Activated naive CD4-positive, alpha-beta T cell treated with anti-CD3 and anti-CD28 coated beads, Interleukin-2, amount 50 U/mL, for 24 hours (primary cell): ENCODE measurements around the gene SNRNP200.

ENCODE experiments used
- H3K27ac Mint-ChIP-seq: one replicate; pipeline ENCODE4 v1.8.0; 2021; ENCODE audit warnings: mild to moderate bottlenecking, mixed read lengths
- H3K27me3 Mint-ChIP-seq: one replicate; pipeline ENCODE4 v1.8.0; 2021; ENCODE audit warnings: mixed read lengths
- H3K36me3 Mint-ChIP-seq: one replicate; pipeline ENCODE4 v1.8.0; 2021; ENCODE audit warnings: mixed read lengths
- H3K4me1 Mint-ChIP-seq: one replicate; pipeline ENCODE4 v1.8.0; 2021; ENCODE audit warnings: mixed read lengths
- H3K4me3 Mint-ChIP-seq: one replicate; pipeline ENCODE4 v1.8.0; 2021; ENCODE audit warnings: mild to moderate bottlenecking, mixed read lengths
- H3K9me3 Mint-ChIP-seq: one replicate; pipeline ENCODE4 v1.8.0; 2021; ENCODE audit warnings: mixed read lengths

Gene SNRNP200

GRCh38 chr2:96329874-96330273, 24.5 kb upstream of the SNRNP200 start:
- Mint-ChIP-seq H3K27ac (no peak overlapping the region), H3K27me3 (no peaks in the 10 kb centered on the region), H3K4me3 (no peak overlapping the region), H3K9me3 (no peaks in the 10 kb centered on the region), H3K4me1 (peaks cover 30% of the 10 kb centered on the region), H3K36me3 (peaks cover 1% of the 10 kb centered on the region)

- Mint-ChIP-seq H3K4me3 (no peak overlapping the region), H3K27ac (no peak overlapping the region), H3K4me1 (peaks cover 30% of the 10 kb centered on the region), H3K27me3 (no peaks in the 10 kb centered on the region), H3K36me3 (peaks cover 1% of the 10 kb centered on the region), H3K9me3 (no peaks in the 10 kb centered on the region)
Measured at GRCh38 chr2:96329456-96329855, 24.1 kb upstream of the SNRNP200 start.

GRCh38 chr2:96326990-96327820, 21.9 kb upstream of the SNRNP200 start:
- no peaks in the 10 kb centered on the region for H3K27me3 Mint-ChIP-seq
- peaks cover 26% of the 10 kb centered on the region for H3K4me1 Mint-ChIP-seq
- H3K27ac Mint-ChIP-seq = no peak overlapping the region
- no peak overlapping the region for H3K4me3 Mint-ChIP-seq
- H3K36me3 Mint-ChIP-seq = peaks cover 1% of the 10 kb centered on the region
- H3K9me3 Mint-ChIP-seq = no peaks in the 10 kb centered on the region

GRCh38 chr2:96326564-96326963, 21.2 kb upstream of the SNRNP200 start:
- H3K4me1 Mint-ChIP-seq = peaks cover 30% of the 10 kb centered on the region
- peaks cover 1% of the 10 kb centered on the region for H3K36me3 Mint-ChIP-seq
- H3K27me3 Mint-ChIP-seq = no peaks in the 10 kb centered on the region
- no peaks in the 10 kb centered on the region for H3K9me3 Mint-ChIP-seq
- peak overlapping the region; percentile 96 for H3K4me3 Mint-ChIP-seq
- no peak overlapping the region for H3K27ac Mint-ChIP-seq

GRCh38 chr2:96325884-96326255, 20.5 kb upstream of the SNRNP200 start:
- H3K4me1 Mint-ChIP-seq = peaks cover 34% of the 10 kb centered on the region
- H3K27ac Mint-ChIP-seq = peak overlapping the region; percentile 76
- H3K9me3 Mint-ChIP-seq = no peaks in the 10 kb centered on the region

GRCh38 chr2:96325041-96325883, 19.9 kb upstream of the SNRNP200 start, which contains the start of gene ITPRIPL1:
ITPRIPL1 (plus strand) TSS chr2:96325317; CDS start chr2:96325840, 523 bp downstream.
- H3K36me3 Mint-ChIP-seq = peaks cover 1% of the 10 kb centered on the region
- peaks cover 38% of the 10 kb centered on the region for H3K4me1 Mint-ChIP-seq
- H3K27ac Mint-ChIP-seq = peak within 1 kb of the TSS; percentile 76
- H3K9me3 Mint-ChIP-seq = no peaks in the 10 kb centered on the region
- H3K4me3 Mint-ChIP-seq = peak within 1 kb of the TSS; percentile 96
- H3K27me3 Mint-ChIP-seq = no peaks in the 10 kb centered on the region

More at GRCh38 chr2:96325884-96326255, 20.5 kb upstream of the SNRNP200 start:
- Mint-ChIP-seq H3K27me3 (no peaks in the 10 kb centered on the region), H3K4me3 (peak overlapping the region; percentile 96), H3K36me3 (peaks cover 1% of the 10 kb centered on the region)

- H3K9me3 Mint-ChIP-seq = no peaks in the 10 kb centered on the region
- H3K36me3 Mint-ChIP-seq = peaks cover 1% of the 10 kb centered on the region
- no peaks in the 10 kb centered on the region for H3K27me3 Mint-ChIP-seq
- H3K27ac Mint-ChIP-seq = peak overlapping the region; percentile 74
- peak overlapping the region; percentile 96 for H3K4me3 Mint-ChIP-seq
- peaks cover 38% of the 10 kb centered on the region for H3K4me1 Mint-ChIP-seq
Measured at GRCh38 chr2:96324721-96325040, 19.3 kb upstream of the SNRNP200 start.

- H3K27me3 Mint-ChIP-seq = no peaks in the 10 kb centered on the region
- no peak overlapping the region for H3K4me3 Mint-ChIP-seq
- peaks cover 1% of the 10 kb centered on the region for H3K36me3 Mint-ChIP-seq
- H3K9me3 Mint-ChIP-seq = no peaks in the 10 kb centered on the region
- peaks cover 43% of the 10 kb centered on the region for H3K4me1 Mint-ChIP-seq
- H3K27ac Mint-ChIP-seq = no peak overlapping the region
Measured at GRCh38 chr2:96323849-96324248, 18.5 kb upstream of the SNRNP200 start.

- H3K36me3 Mint-ChIP-seq = no peaks in the 10 kb centered on the region
- peak overlapping the region; percentile 83 for H3K4me3 Mint-ChIP-seq
- no peaks in the 10 kb centered on the region for H3K27me3 Mint-ChIP-seq
- H3K9me3 Mint-ChIP-seq = no peaks in the 10 kb centered on the region
- peak overlapping the region; percentile 30 for H3K27ac Mint-ChIP-seq
- H3K4me1 Mint-ChIP-seq = peaks cover 41% of the 10 kb centered on the region
Measured at GRCh38 chr2:96320728-96321622, 15.6 kb upstream of the SNRNP200 start.

- H3K4me1 Mint-ChIP-seq = peaks cover 41% of the 10 kb centered on the region
Measured at GRCh38 chr2:96320326-96320725, 15.0 kb upstream of the SNRNP200 start.

GRCh38 chr2:96319396-96319795, 14.1 kb upstream of the SNRNP200 start:
- Mint-ChIP-seq H3K4me3 (no peak overlapping the region), H3K4me1 (peaks cover 39% of the 10 kb centered on the region), H3K36me3 (no peaks in the 10 kb centered on the region), H3K9me3 (no peaks in the 10 kb centered on the region), H3K27me3 (no peaks in the 10 kb centered on the region), H3K27ac (no peak overlapping the region)

More at GRCh38 chr2:96320326-96320725, 15.0 kb upstream of the SNRNP200 start:
- H3K4me3 Mint-ChIP-seq = peak overlapping the region; percentile 6
- H3K27me3 Mint-ChIP-seq = no peaks in the 10 kb centered on the region
- no peaks in the 10 kb centered on the region for H3K36me3 Mint-ChIP-seq
- no peak overlapping the region for H3K27ac Mint-ChIP-seq
- no peaks in the 10 kb centered on the region for H3K9me3 Mint-ChIP-seq

- Mint-ChIP-seq H3K9me3 (no peaks in the 10 kb centered on the region), H3K27ac (no peak overlapping the region), H3K36me3 (no peaks in the 10 kb centered on the region), H3K4me1 (peaks cover 39% of the 10 kb centered on the region), H3K27me3 (no peaks in the 10 kb centered on the region), H3K4me3 (no peak overlapping the region)
Measured at GRCh38 chr2:96318723-96319122, 13.4 kb upstream of the SNRNP200 start.

- H3K9me3 Mint-ChIP-seq = no peaks in the 10 kb centered on the region
- no peak overlapping the region for H3K4me3 Mint-ChIP-seq
- H3K27ac Mint-ChIP-seq = no peak overlapping the region
- H3K4me1 Mint-ChIP-seq = peaks cover 33% of the 10 kb centered on the region
- no peaks in the 10 kb centered on the region for H3K36me3 Mint-ChIP-seq
- no peaks in the 10 kb centered on the region for H3K27me3 Mint-ChIP-seq
Measured at GRCh38 chr2:96317584-96317997, 12.2 kb upstream of the SNRNP200 start.

- H3K36me3 Mint-ChIP-seq = no peaks in the 10 kb centered on the region
- H3K4me1 Mint-ChIP-seq = peaks cover 32% of the 10 kb centered on the region
- no peaks in the 10 kb centered on the region for H3K27me3 Mint-ChIP-seq
- H3K9me3 Mint-ChIP-seq = no peaks in the 10 kb centered on the region
- H3K27ac Mint-ChIP-seq = no peak overlapping the region
- no peak overlapping the region for H3K4me3 Mint-ChIP-seq
Measured at GRCh38 chr2:96316999-96317398, 11.7 kb upstream of the SNRNP200 start.

- Mint-ChIP-seq H3K4me3 (no peak overlapping the region), H3K9me3 (no peaks in the 10 kb centered on the region), H3K36me3 (no peaks in the 10 kb centered on the region), H3K27ac (no peak overlapping the region), H3K27me3 (no peaks in the 10 kb centered on the region), H3K4me1 (peaks cover 26% of the 10 kb centered on the region)
Measured at GRCh38 chr2:96315400-96316071, 10.2 kb upstream of the SNRNP200 start.
